GM08714 (cell line): ENCODE data around the gene MTA3.
"Not testable (repeated sequence)": the region's sequence is repeated elsewhere in the genome, so short reads cannot be mapped to it uniquely, and the experiment has no call there.

ENCODE experiments used
- H3K4me3 ChIP-seq: fragments of 200-500 bp; sonication (Bioruptor generic); 2 replicates; pipeline ENCODE4 v1.5.1; 2014; ENCODE audit warnings: mild to moderate bottlenecking, low read length, inconsistent platforms
- ZNF274 ChIP-seq: IDR thresholded peaks from 2 replicates; pipeline ENCODE4 v1.6.1; 2012; ENCODE audit warnings: mild to moderate bottlenecking, low read depth, low read length

The MTA3 gene

GRCh38 chr2:42558827-42559226 is 9.6 kb upstream of the MTA3 start:
- TF ChIP-seq ZNF274 = no peak

DNA sequence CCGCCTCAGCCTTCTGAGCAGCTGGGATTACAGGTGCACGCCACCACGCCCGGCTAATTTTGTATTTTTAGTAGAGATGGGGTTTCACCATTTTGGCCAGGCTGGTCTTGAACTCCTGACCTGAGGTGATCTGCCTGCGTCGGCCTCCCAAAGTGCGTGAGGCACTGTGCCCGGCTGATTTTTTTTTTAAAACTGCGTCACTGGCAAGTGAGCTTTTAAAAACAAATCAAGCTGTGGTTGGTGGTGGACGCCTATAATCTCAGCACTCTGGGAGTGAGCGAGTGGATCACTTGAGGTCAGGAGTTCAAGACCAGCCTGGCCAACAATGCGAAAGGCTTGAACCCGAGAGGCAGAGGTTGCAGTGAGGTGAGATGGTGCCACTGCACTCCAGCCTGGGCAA is 8.3 kb upstream of the MTA3 start:
- not testable (repeated sequence) for H3K4me3 ChIP-seq

More at GRCh38 chr2:42558827-42559226, 9.6 kb upstream of the MTA3 start:
- no peak overlapping the region for H3K4me3 ChIP-seq

DNA sequence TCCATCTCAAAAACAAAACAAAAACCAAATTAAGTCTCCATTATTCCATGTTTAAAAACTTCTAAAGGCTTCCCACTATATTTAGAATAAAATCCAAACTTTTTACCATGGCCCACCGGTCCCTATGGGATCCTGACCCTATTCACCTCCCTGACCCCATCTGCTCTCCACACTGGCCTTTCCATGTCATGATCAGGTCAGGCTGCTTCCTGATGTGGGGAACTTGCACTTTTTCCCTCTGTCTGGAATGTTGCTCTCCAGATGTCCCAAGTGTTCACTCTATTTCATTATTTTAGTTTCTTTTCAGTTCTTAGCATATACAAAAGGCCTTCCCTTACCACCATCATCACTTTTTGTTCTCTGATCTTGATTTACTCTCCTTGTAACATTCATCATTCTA is 7.5 kb upstream of the MTA3 start:
- H3K4me3 ChIP-seq = no peak overlapping the region
- no peak for TF ChIP-seq ZNF274

- TF ChIP-seq ZNF274 = no peak
- H3K4me3 ChIP-seq = no peak overlapping the region
These were observed 5.8 kb upstream of the MTA3 start for GRCh38 chr2:42562474-42563144.

- no peak for TF ChIP-seq ZNF274
- H3K4me3 ChIP-seq = no peak overlapping the region
These were observed 2.4 kb upstream of the MTA3 start for GRCh38 chr2:42566025-42566424.

DNA sequence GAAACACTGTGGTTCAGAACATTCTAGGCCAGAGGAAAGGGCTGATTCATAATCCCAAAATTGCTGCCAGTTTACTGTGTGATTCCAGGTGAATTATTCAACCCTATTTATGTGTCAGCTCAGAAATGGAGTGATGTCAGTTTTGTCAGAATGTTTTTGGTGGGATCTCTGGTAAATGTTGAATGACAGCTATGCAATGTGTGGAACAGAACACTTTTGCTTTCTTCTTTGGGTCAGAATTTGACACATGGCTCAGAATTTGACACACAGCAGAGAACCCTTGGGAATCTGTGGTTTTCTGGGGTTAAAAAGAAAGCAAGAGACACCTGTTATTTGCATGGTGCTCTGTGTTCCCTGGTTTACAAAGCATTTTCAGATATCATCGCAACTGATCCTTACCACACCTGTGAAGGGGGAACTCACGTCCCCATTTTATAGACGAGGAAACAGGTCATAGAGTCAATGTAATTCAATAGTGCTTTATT is 1.6 kb upstream of the MTA3 start:
- H3K4me3 ChIP-seq = no peak overlapping the region
- TF ChIP-seq ZNF274 = no peak

GRCh38 chr2:42567364-42567763 is 1.1 kb upstream of the MTA3 start:
- H3K4me3 ChIP-seq = no peak overlapping the region
- TF ChIP-seq ZNF274 = no peak

GRCh38 chr2:42567806-42568400 is 529 bp upstream of the MTA3 start:
- no peak overlapping the region; the same call in 1 of the 2 replicates for H3K4me3 ChIP-seq
- TF ChIP-seq ZNF274 = no peak

DNA sequence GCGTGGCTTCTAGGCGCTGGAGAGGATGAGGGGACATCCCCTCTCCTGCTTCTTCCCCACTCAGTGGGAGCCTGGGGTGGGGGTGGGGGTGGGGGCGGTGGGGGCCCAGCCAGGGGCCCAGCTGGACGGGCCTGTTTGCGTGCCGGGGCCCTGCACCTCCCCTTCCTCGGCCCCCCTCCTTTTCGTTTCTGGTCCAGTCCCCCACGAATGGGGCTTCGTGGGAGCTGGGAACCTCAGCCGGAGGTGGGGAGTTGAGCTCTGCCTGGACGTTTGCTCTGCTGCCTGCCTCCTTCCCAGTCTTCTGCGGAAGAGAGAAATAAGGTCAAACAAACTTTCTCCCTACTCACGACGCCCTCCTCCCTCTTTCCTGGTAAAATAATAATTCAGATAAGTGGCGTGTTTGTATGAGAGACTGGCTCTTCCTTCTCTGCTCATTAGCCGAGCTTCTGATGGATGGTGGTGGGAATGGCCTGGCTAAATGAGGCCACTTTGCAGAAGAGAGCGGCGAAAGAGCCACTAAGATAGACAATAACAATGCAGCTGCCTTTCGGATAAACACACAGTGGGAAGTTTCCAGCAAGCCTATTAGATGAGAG is 782 bp downstream of the MTA3 start:
- no peak for TF ChIP-seq ZNF274
- H3K4me3 ChIP-seq = peak overlapping the region; percentile 87

GRCh38 chr2:42569883-42570282 is 1.5 kb downstream of the MTA3 start:
- H3K4me3 ChIP-seq = peak overlapping the region; percentile 87
- no peak for TF ChIP-seq ZNF274

DNA sequence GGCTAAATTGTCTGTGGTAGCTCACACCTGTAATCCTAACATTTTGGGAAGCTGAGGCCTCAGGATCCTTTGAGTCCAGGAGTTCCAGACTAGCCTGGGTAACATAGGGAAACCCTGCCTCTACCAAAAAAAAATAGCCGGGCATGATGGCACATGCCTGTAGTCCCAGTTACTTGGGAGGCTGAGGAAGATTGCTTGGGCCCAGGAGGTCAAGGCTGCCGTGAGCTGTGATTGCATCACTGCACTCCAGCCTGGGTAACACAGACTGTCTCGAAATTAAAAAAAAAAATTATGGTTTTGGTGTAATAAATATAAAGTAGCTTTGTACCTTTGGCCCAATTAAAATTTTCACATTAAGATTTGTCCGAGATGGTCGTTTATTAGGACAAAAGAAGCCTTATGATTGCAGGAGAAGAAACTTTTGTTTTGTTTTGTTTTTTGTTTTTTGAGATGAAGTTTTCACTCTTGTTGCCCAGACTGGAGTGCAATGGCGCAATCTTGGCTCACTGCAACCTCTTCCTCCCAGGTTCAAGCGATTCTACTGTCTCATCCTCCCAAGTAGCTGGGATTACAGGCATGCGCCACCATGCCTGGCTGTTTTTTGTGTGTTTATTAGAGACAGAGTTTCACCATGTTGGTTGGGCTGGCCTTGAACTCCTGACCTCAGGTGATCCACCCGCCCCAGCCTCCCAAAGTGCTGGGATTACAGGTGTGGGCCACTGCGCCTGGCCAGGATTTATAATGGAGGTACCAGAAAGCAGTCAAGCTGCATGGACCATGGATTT is 4.1 kb downstream of the MTA3 start:
- no peak overlapping the region for H3K4me3 ChIP-seq
- no peak for TF ChIP-seq ZNF274

DNA sequence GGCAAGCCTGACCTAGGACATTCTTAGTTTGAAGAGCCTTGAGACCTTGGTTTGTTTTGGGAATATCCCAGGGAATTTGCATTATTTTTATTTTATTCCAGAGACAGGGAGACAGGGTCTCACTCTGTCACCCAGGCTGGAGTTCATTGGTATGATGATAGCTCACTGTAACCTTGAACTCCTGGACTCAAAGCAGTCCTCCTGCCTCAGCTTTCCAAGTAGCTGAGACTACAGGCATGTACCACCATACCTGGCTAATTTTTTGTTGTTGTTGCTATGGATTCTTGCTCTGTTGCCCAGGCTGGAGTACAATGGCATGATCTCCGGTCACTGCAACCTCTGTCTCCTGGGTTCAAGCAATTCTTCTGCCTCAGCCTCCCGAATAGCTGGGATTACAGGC is 4.8 kb downstream of the MTA3 start:
- TF ChIP-seq ZNF274 = no peak
- H3K4me3 ChIP-seq = no peak overlapping the region

- no peak overlapping the region for H3K4me3 ChIP-seq
- no peak for TF ChIP-seq ZNF274
These were observed 7.1 kb downstream of the MTA3 start for GRCh38 chr2:42575458-42576064.

- no peak for TF ChIP-seq ZNF274
- H3K4me3 ChIP-seq = no peak overlapping the region
These were observed 10.2 kb downstream of the MTA3 start for GRCh38 chr2:42578621-42579020.

GRCh38 chr2:42581257-42581656 is 12.8 kb downstream of the MTA3 start:
- no peak for TF ChIP-seq ZNF274
- H3K4me3 ChIP-seq = no peak overlapping the region

DNA sequence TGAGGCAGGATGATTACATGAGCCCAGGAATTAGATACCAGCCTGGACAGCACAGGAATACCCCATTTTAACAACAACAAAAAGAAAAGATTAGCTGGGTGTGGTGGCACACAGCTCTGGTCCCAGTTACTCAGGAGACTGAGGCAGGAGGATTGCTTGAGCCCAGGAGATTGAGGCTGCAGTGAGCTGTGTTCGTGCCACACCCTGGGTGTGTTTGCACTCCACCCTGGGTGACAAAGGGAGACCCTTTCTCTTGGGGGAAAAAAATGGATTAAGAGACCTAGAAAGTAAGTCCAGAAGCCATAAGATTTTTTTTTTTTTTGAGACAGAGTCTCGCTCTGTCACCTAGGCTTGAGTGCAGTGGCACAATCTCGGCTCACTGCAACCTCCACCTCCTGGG is 16.2 kb downstream of the MTA3 start:
- H3K4me3 ChIP-seq = not testable (repeated sequence)
